Measurements from ENCODE around the gene GPR158.

DNA sequence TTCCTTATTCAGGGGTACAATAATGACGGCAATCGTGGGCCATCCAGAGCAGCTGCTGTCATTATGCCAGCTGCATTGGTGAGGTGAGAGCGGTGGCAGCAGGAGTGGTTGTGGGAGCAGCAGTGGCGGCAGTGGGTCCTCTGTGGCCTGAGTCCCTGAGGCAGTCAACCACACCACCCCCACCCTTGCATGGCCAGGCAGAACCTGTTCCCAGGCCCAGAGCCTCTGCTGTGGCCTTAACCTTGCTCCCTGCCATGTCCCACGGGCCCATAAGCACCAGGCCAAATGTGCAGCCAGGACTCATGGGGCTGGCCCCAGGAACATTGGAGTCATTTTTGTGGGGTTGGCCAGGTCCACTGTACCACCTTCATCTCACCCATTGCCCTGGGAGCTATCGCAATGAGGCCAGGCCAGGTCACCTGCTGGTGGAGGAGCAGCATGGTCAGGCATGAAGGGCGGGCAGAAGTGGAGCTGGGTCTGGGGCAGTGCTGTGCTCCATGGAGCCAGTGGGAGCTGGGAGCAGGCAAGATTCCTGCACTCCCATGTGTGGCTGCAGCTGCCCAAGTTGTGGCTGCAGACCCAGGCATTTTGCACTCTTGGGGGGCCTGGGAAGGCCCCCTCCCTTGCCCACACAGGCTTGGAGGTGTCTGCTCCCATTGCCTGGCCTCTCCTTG, 213.5 kb downstream of the GPR158 start:
- TF ChIP-seq, protein P1, sequence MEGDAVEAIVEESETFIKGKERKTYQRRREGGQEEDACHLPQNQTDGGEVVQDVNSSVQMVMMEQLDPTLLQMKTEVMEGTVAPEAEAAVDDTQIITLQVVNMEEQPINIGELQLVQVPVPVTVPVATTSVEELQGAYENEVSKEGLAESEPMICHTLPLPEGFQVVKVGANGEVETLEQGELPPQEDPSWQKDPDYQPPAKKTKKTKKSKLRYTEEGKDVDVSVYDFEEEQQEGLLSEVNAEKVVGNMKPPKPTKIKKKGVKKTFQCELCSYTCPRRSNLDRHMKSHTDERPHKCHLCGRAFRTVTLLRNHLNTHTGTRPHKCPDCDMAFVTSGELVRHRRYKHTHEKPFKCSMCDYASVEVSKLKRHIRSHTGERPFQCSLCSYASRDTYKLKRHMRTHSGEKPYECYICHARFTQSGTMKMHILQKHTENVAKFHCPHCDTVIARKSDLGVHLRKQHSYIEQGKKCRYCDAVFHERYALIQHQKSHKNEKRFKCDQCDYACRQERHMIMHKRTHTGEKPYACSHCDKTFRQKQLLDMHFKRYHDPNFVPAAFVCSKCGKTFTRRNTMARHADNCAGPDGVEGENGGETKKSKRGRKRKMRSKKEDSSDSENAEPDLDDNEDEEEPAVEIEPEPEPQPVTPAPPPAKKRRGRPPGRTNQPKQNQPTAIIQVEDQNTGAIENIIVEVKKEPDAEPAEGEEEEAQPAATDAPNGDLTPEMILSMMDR (IDR thresholded peaks at IDR 0.05; ENCODE audit: insufficient read depth, low read length, poor library complexity, severe bottlenecking): no peak
- TF ChIP-seq EZH2phosphoT487 (conservative IDR thresholded peaks at IDR 0.05; ENCODE audit: low read length): no peak
